Measurements from ENCODE around the gene ANKRD55. TPM values are rescaled to one million over a fixed set of nuclear protein-coding genes. Genes with fewer than 3 reads are reported as not detected.
"Not testable (repeated sequence)": the region's sequence is repeated elsewhere in the genome, so short reads cannot be mapped to it uniquely, and the experiment has no call there.

The ANKRD55 gene
- total RNA-seq, 1 donor from 2014 or later, result 0.18 TPM

GRCh38 chr5:56080375-56081052, 152.6 kb downstream of the ANKRD55 start:
- Mint-ChIP-seq H3K9me3 (peaks cover 4% of the 10 kb centered on the region), H3K36me3 (peaks cover 2% of the 10 kb centered on the region), H3K4me3 (no peak overlapping the region), H3K27ac (peak overlapping the region; percentile 40), H3K27me3 (ENCODE audit: low read depth) (no peaks in the 10 kb centered on the region), H3K4me1 (peaks cover 15% of the 10 kb centered on the region)
- DNase-seq (ENCODE audit: low spot score in 2 of 2, unreplicated experiment in 2 of 2), result no peak
- no peak for TF ChIP-seq CTCF (IDR thresholded peaks at IDR 0.05; ENCODE audit: unreplicated experiment)

- H3K36me3 Mint-ChIP-seq, result not testable (repeated sequence)
- H3K4me1 Mint-ChIP-seq, result peaks cover 14% of the 10 kb centered on the region
Measured at GRCh38 chr5:56079157-56079500, 154.0 kb downstream of the ANKRD55 start.

GRCh38 chr5:56078278-56079156, 154.6 kb downstream of the ANKRD55 start:
- no peak for TF ChIP-seq CTCF (IDR thresholded peaks at IDR 0.05; ENCODE audit: unreplicated experiment)
- Mint-ChIP-seq H3K36me3 (peaks cover 2% of the 10 kb centered on the region), H3K27me3 (ENCODE audit: low read depth) (no peaks in the 10 kb centered on the region), H3K4me3 (no peak overlapping the region), H3K9me3 (peaks cover 3% of the 10 kb centered on the region), H3K4me1 (peaks cover 14% of the 10 kb centered on the region), H3K27ac (no peak overlapping the region)
- DNase-seq (ENCODE audit: low spot score in 2 of 2, unreplicated experiment in 2 of 2), result no peak

More at GRCh38 chr5:56079157-56079500, 154.0 kb downstream of the ANKRD55 start:
- not testable (repeated sequence) for H3K9me3 Mint-ChIP-seq; H3K27me3 Mint-ChIP-seq (ENCODE audit: low read depth); H3K4me3 Mint-ChIP-seq; DNase-seq (ENCODE audit: low spot score in 2 of 2, unreplicated experiment in 2 of 2); H3K27ac Mint-ChIP-seq

GRCh38 chr5:56077796-56078233, 155.3 kb downstream of the ANKRD55 start:
- H3K27ac Mint-ChIP-seq, result no peak overlapping the region
- H3K4me3 Mint-ChIP-seq, result no peak overlapping the region
- TF ChIP-seq CTCF (IDR thresholded peaks at IDR 0.05; ENCODE audit: unreplicated experiment), result no peak
- H3K9me3 Mint-ChIP-seq, result no peaks in the 10 kb centered on the region
- no peaks in the 10 kb centered on the region for H3K36me3 Mint-ChIP-seq
- DNase-seq (ENCODE audit: low spot score in 2 of 2, unreplicated experiment in 2 of 2), result no peak
- no peaks in the 10 kb centered on the region for H3K27me3 Mint-ChIP-seq (ENCODE audit: low read depth)
- peaks cover 14% of the 10 kb centered on the region for H3K4me1 Mint-ChIP-seq

- H3K4me3 Mint-ChIP-seq, result no peak overlapping the region
- no peaks in the 10 kb centered on the region for H3K27me3 Mint-ChIP-seq (ENCODE audit: low read depth)
- no peak for TF ChIP-seq CTCF (IDR thresholded peaks at IDR 0.05; ENCODE audit: unreplicated experiment)
- no peaks in the 10 kb centered on the region for H3K9me3 Mint-ChIP-seq
- DNase-seq (ENCODE audit: low spot score in 2 of 2, unreplicated experiment in 2 of 2), result no peak
- peaks cover 18% of the 10 kb centered on the region for H3K4me1 Mint-ChIP-seq
- H3K27ac Mint-ChIP-seq, result no peak overlapping the region
- H3K36me3 Mint-ChIP-seq, result no peaks in the 10 kb centered on the region
Measured at GRCh38 chr5:56076486-56076885, 156.6 kb downstream of the ANKRD55 start.

- H3K4me3 Mint-ChIP-seq, result no peak overlapping the region
- no peak for TF ChIP-seq CTCF (IDR thresholded peaks at IDR 0.05; ENCODE audit: unreplicated experiment)
- H3K36me3 Mint-ChIP-seq, result no peaks in the 10 kb centered on the region
- peaks cover 29% of the 10 kb centered on the region for H3K4me1 Mint-ChIP-seq
- H3K27me3 Mint-ChIP-seq (ENCODE audit: low read depth), result no peaks in the 10 kb centered on the region
- no peaks in the 10 kb centered on the region for H3K9me3 Mint-ChIP-seq
- no peak for DNase-seq (ENCODE audit: low spot score in 2 of 2, unreplicated experiment in 2 of 2)
- peak overlapping the region; percentile 60 for H3K27ac Mint-ChIP-seq
Measured at GRCh38 chr5:56075361-56075760, 157.8 kb downstream of the ANKRD55 start.

Data from mesothelial cell of epicardium (in vitro differentiated cells).